GM21619 (cell line): Measurements from ENCODE around the gene QPCT.
"Not testable (repeated sequence)": the region's sequence is repeated elsewhere in the genome, so short reads cannot be mapped to it uniquely, and the experiment has no call there.

Experiments
- ATAC-seq: cut with Tn5 transposase; IDR thresholded peaks from one replicate; pipeline ENCODE4 v1.9.1; 2021; ENCODE audit not compliant: unreplicated experiment

Gene QPCT

GRCh38 chr2:37344453-37345361, at the start of gene QPCT:
Gene QPCT, plus strand, starts transcription at chr2:37344630. Its CDS starts 102 bp downstream, at chr2:37344732.
- ATAC-seq = no peak

DNA sequence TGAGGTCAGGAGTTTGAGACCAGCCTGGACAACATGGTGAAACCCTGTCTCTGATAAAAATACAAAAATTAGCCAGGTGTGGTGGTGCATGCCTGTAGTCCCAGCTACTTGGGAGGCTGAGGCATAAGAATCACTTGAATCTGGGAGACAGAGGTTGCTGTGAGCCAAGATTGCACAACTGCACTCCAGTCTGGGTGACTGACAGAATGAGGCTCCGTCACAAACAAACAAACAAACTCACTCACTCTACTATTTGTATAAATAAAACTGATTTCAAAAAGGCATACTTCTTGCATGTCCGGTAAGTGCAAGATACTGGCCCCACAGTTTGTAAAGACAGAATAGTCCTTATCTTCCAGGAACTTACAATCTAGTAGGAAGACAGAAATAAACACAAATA, 49.6 kb upstream of the QPCT start:
- not testable (repeated sequence) for ATAC-seq

GRCh38 chr2:37295469-37296073, 48.9 kb upstream of the QPCT start:
- no peak for ATAC-seq

GRCh38 chr2:37297632-37298031, 46.8 kb upstream of the QPCT start:
- no peak for ATAC-seq

GRCh38 chr2:37300146-37300545, 44.3 kb upstream of the QPCT start:
- no peak for ATAC-seq

DNA sequence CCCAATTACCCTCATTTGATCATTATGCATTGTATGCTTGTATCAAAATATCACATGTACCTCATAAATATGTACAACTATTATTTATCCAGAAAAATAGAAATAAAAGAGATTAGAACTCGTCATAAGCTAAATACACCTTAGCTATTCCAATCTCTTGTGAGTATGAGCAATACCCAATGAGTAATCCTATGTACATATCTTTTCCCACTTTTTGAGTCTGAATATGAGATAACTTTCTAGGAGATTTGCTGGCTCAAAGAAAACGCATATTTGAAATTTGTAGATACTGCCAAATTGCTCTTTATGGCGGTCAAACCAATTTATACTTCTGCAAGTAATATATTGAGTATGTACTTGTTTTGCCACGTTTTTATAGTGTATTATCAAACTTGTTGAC, 43.9 kb upstream of the QPCT start:
- ATAC-seq = no peak

GRCh38 chr2:37301408-37301807, 43.0 kb upstream of the QPCT start:
- ATAC-seq = no peak

GRCh38 chr2:37302701-37303252, 41.7 kb upstream of the QPCT start:
- no peak for ATAC-seq

- no peak for ATAC-seq
Observed at GRCh38 chr2:37306024-37306423, 38.4 kb upstream of the QPCT start.

DNA sequence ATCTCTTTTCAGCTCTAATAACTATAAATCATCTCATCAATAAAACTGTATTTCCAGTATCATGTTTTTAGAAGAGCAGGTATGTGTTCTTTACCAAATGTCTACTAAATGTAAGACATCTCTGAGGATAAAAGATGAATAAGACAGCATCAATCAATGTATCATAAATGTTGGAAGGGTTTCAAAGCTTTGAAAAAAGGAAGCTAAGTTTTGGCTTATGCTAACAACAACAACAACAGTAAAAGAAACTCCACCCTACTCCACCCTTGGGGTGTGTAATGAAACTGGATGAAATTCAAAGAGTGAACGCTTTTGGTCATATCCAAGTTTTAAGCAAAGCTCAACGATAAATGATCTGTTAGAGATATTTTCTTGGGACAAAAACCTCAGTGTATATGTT, 36.9 kb upstream of the QPCT start:
- no peak for ATAC-seq

GRCh38 chr2:37315364-37315763, 29.1 kb upstream of the QPCT start:
- no peak for ATAC-seq

- ATAC-seq = no peak
Observed at GRCh38 chr2:37316181-37316580, 28.2 kb upstream of the QPCT start.

- no peak for ATAC-seq
Observed at GRCh38 chr2:37317746-37318145, 26.7 kb upstream of the QPCT start.

GRCh38 chr2:37318401-37318800, 26.0 kb upstream of the QPCT start:
- ATAC-seq = peak; percentile 70

GRCh38 chr2:37319754-37320609, 24.4 kb upstream of the QPCT start:
- no peak for ATAC-seq

DNA sequence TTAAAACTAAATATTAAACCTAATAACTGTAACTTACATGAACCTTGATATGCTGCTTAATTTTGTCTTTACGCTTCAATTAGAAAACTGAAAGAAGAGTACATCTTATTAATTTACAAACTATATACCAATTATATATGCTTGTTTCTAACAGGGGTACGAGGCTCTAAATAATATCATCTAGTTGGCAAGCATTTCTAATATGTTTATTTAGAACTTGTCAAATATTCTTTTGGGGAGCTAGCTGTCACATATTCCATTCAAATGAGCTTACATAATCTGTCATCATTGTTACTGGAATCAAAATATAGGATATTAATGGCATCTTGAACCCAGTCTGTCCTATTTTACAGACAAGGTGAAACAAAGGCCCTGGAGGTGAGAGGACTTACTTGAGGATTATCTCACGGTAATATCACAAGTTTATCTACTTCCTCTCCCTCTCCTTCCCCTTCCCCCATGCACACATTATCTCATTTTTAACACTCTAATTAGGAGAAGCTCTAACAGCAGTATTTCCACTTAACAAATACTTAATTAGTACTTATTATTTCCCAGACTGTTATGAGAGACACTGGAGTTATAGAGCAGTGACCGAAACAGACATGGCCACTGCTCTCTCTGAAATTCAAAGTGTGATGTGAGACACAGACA, 23.3 kb upstream of the QPCT start:
- no peak for ATAC-seq

DNA sequence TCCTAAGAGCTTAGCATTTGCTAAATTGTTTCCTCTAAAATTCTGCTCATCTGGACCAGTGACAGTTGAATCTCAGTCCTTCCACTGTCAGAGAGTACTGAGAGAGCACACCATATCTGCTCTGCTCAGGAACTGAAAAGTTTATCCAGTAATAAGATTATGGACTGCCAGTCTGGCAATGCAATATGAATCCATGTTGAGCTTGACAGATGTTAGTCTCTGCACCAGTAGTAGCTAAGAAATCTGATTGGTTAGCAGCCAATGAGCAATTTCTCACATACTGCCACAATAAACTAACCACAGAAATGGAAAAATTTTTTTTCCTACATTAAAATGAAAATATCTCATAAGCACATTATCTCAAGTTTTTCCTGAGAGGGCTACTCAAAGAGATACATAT, 22.1 kb upstream of the QPCT start:
- ATAC-seq = no peak

- ATAC-seq = no peak
Observed at GRCh38 chr2:37323176-37323780, 21.2 kb upstream of the QPCT start.

- peak; percentile 22 for ATAC-seq
Observed at GRCh38 chr2:37323781-37324535, 20.5 kb upstream of the QPCT start.

DNA sequence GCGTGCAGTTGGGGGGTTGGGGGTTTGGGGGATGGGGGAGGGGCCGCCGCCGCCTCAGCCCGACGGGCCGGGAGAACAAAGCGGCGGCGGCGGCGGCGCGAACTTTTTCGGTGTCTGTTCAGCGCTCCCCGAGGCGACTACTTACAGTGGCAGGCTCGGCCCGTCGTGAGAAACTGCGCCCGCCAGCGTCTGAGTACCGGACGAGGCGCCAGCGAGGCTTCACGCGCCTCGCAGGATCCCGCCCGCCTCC, 20.0 kb upstream of the QPCT start:
- ATAC-seq = no peak
